Caco-2 (cell line): Measurements from ENCODE around the gene KATNAL1. TPM values are rescaled to one million over a fixed set of nuclear protein-coding genes. Genes with fewer than 3 reads are reported as not detected.

ENCODE experiments used
- BruUV-seq: library from RNA; stranded (reverse); fragments of 400-500 nt; replicated peaks from 2 replicates; lab custom pipeline; 2021; lab: Mats Ljungman, UMichigan
- CTCF ChIA-PET: fragments of 300-600 bp; sonication (Branson Sonifier 250); formaldehyde crosslinking; loops from one replicate; lab custom pipeline; 2022; ENCODE audit warnings: antibody characterized with exemption; lab: Charles Lee
- POLR2A ChIA-PET: fragments of 300-600 bp; sonication (Branson Sonifier 250); formaldehyde crosslinking; loops from one replicate; lab custom pipeline; 2022; ENCODE audit warnings: antibody characterized with exemption; lab: Charles Lee
- DNase-seq, 2 experiments: peaks; one replicate each; pipeline versions ENCODE4 v3.0.0 to v3.0.0-alpha.2; 2020 to 2022
- H3K27me3 ChIP-seq: replicated peaks from 2 replicates; pipeline ENCODE4 v1.6.0; 2011; ENCODE audit warnings: low read length; ENCODE audit not compliant: control insufficient read depth, insufficient read depth
- H3K36me3 ChIP-seq: 2 replicates; pipeline ENCODE4 v1.5.1; 2011; ENCODE audit warnings: low read length; ENCODE audit not compliant: control insufficient read depth, insufficient read depth
- H3K4me1 ChIP-seq: fragments of 250-450 bp; sonication (Bioruptor Pico); 2 replicates; pipeline ENCODE4 v1.5.1; 2020; ENCODE audit warnings: mild to moderate bottlenecking
- H3K4me3 ChIP-seq: 2 replicates; pipeline ENCODE4 v1.5.1; 2011; ENCODE audit warnings: low read depth, mild to moderate bottlenecking, control low read depth, low read length
- H3K9me3 ChIP-seq: fragments of 250-450 bp; sonication (Bioruptor Pico); 2 replicates; pipeline ENCODE4 v1.5.1; 2020; ENCODE audit warnings: mild to moderate bottlenecking, moderate library complexity
- H3K27ac Mint-ChIP-seq: one replicate; pipeline ENCODE4 v1.8.0; 2022; ENCODE audit warnings: mixed read lengths; ENCODE audit not compliant: unreplicated experiment
- H3K27me3 Mint-ChIP-seq: one replicate; pipeline ENCODE4 v1.8.0; 2022; ENCODE audit warnings: mixed read lengths; ENCODE audit not compliant: insufficient read depth, unreplicated experiment
- H3K36me3 Mint-ChIP-seq: one replicate; pipeline ENCODE4 v1.8.0; 2022; ENCODE audit warnings: mild to moderate bottlenecking, mixed read lengths; ENCODE audit not compliant: insufficient read depth, unreplicated experiment
- H3K4me1 Mint-ChIP-seq: one replicate; pipeline ENCODE4 v1.8.0; 2022; ENCODE audit warnings: low read depth, mixed read lengths; ENCODE audit not compliant: unreplicated experiment
- H3K4me3 Mint-ChIP-seq: one replicate; pipeline ENCODE4 v1.8.0; 2022; ENCODE audit warnings: mild to moderate bottlenecking, moderate library complexity, mixed read lengths; ENCODE audit not compliant: unreplicated experiment
- H3K9me3 Mint-ChIP-seq: one replicate; pipeline ENCODE4 v1.8.0; 2022; ENCODE audit warnings: mixed read lengths; ENCODE audit not compliant: unreplicated experiment
- intact Hi-C: fragments of 100-400 bp; cut with micrococcal nuclease; formaldehyde crosslinking; loops from one replicate; pipeline ENCODE4 v1.10.0; 2022; ENCODE audit not compliant: unreplicated experiment
- total RNA-seq: library from RNA; stranded (reverse); gene quantifications from 2 replicates; pipeline ENCODE4 v1.2.3, GENCODE V29; 2022
- TF ChIP-seq, protein P1 (sequence below), 2 experiments: fragments of 200-600 bp in 1 of 2; IDR thresholded peaks; 1 replicate in 1 of 2; 2 replicates in 1 of 2; pipeline versions ENCODE4 v1.5.1 to v1.8.0; 2011 to 2022; ENCODE audit warnings: antibody characterized with exemption in 1 of 2, control low read depth in 1 of 2, inconsistent platforms in 1 of 2, low read depth in 1 of 2, low read length in 1 of 2, mild to moderate bottlenecking in 1 of 2, moderate library complexity in 1 of 2; ENCODE audit not compliant: insufficient read depth in 1 of 2, severe bottlenecking in 1 of 2, unreplicated experiment in 1 of 2

KATNAL1 gene
- total RNA-seq, 1 experiment from 2014 or later: 8.1 TPM

DNA sequence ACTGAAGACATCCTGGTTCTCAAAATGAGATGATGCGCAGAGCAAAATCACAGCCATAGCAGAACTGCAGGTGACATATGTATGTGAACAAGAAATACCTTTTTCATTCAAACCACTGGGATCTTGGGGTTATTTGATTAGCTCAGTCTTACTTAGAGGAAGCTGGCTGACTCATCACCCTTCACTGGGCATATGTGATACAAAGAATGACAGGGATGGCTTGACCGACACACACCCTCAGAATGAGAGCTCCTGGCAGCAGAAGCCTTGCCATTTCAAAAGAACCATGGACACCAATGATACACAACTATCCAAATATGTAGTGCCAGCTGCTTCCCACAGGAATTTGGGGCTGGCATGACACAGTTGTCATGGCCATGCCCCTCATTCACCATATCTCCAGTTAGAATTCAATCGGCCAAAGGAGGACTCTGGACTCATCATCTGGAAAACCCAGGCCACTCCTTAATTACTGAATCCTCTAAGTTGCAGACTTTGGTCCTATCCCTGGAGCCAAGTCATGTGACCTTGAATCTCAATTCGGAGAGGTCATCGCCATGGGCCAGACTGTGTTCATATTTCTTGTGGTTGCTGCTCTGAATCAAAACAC lies 115.8 kb downstream of the KATNAL1 start:
- ChIA-PET POLR2A (no interaction called here), CTCF (no interaction called here)
- no TSS peak for BruUV-seq
- no peaks in the 10 kb centered on the region for H3K4me1 ChIP-seq
- no peaks in the 10 kb centered on the region for H3K36me3 Mint-ChIP-seq
- DNase-seq: no peak
- TF ChIP-seq, protein P1, sequence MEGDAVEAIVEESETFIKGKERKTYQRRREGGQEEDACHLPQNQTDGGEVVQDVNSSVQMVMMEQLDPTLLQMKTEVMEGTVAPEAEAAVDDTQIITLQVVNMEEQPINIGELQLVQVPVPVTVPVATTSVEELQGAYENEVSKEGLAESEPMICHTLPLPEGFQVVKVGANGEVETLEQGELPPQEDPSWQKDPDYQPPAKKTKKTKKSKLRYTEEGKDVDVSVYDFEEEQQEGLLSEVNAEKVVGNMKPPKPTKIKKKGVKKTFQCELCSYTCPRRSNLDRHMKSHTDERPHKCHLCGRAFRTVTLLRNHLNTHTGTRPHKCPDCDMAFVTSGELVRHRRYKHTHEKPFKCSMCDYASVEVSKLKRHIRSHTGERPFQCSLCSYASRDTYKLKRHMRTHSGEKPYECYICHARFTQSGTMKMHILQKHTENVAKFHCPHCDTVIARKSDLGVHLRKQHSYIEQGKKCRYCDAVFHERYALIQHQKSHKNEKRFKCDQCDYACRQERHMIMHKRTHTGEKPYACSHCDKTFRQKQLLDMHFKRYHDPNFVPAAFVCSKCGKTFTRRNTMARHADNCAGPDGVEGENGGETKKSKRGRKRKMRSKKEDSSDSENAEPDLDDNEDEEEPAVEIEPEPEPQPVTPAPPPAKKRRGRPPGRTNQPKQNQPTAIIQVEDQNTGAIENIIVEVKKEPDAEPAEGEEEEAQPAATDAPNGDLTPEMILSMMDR (IDR thresholded peaks at IDR 0.05; ENCODE audit: insufficient read depth in 1 of 2, low read depth in 1 of 2, low read length in 1 of 2, severe bottlenecking in 1 of 2, unreplicated experiment in 1 of 2): no peak
- peaks cover 8% of the 10 kb centered on the region for H3K4me1 Mint-ChIP-seq
- intact Hi-C loops: no loop called here
- H3K9me3 Mint-ChIP-seq: no peaks in the 10 kb centered on the region
- H3K27me3 ChIP-seq: no peaks in the 10 kb centered on the region
- H3K27me3 Mint-ChIP-seq: no peaks in the 10 kb centered on the region
- H3K4me3 Mint-ChIP-seq: no peak overlapping the region
- H3K4me3 ChIP-seq: no peak overlapping the region
- no peaks in the 10 kb centered on the region for H3K9me3 ChIP-seq
- H3K27ac Mint-ChIP-seq: no peak overlapping the region
- no peaks in the 10 kb centered on the region for H3K36me3 ChIP-seq

DNA sequence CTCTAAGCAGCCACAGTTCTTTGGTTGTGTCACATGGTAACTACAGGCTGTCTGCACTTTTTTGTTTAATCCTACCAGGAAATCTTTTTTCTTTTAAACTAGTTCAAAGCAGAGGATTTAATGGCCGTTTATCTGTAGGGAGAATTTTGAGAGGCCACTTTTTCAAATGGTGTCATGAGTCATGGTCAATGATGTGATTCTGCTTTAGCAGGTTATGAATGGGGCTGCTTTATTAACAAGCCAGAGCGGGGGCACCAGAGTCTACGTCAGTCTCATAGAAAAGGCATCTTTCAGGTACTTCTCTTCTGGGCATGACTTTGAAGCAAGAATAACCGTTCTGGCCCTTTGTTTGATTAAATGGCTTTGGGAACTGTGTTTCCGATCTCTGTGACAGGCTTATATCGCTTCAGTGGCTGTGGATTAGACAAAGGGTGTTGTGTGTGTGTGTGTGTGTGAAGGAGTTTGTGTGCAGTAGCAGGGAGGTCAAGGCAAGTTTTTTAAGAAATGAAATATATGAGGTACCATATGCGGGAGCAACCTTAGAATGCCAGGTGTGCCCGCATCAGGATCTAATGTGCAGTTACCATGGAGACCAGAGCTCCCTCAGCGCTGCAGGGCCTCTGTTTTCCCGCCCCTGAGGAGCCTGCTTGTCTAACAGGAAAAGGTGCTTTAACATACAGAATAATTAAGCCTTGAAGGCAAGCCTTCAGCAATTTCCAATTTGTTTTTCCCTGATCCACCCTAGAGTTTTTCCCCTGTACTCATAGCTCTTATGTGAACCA lies 120.5 kb downstream of the KATNAL1 start:
- TF ChIP-seq, protein P1 (IDR thresholded peaks at IDR 0.05; ENCODE audit: insufficient read depth in 1 of 2, low read depth in 1 of 2, low read length in 1 of 2, severe bottlenecking in 1 of 2, unreplicated experiment in 1 of 2): no peak

DNA sequence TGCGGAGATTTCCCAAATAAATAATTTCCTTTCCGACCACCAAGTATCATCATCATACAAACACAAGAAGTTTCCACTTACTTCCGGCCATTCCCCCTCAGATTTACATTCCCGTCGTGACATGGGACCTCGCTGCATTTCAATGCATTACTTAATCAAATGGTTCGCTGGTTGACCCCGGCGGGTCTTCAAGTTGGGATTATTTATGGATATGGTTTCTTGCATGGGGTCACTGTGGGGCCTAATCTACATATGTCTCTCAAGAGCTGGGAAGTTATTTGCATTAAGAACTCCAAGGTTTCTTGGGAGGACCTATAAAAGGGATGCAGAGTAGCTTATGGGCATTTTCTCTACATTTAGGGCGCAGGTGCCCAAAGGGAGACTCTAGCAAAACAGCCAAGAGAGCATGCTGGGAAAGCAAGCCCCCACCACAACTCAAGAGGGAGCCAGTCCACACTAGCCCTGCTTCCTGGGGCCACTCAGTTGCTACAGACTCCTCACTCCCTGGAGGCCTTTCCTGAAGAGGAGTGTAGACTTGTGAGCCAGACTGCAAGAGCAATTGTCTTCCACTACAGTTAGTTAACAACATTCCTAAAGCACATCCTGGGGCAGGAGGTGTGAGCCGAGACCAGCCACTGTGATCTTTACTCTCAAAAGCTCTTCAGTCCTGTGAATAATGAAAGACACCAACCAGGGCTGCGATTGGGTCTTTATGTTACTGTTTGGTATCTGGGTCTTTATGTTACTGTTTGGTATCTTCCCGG lies 125.3 kb downstream of the KATNAL1 start:
- H3K36me3 Mint-ChIP-seq: no peaks in the 10 kb centered on the region
- H3K9me3 ChIP-seq: no peaks in the 10 kb centered on the region
- no peak overlapping the region for H3K4me3 ChIP-seq
- ChIA-PET POLR2A (no interaction called here), CTCF (no interaction called here)
- no peaks in the 10 kb centered on the region for H3K27me3 ChIP-seq
- TF ChIP-seq, protein P1 (IDR thresholded peaks at IDR 0.05; ENCODE audit: insufficient read depth in 1 of 2, low read depth in 1 of 2, low read length in 1 of 2, severe bottlenecking in 1 of 2, unreplicated experiment in 1 of 2): no peak
- no peak for DNase-seq
- BruUV-seq: no TSS peak
- H3K4me1 ChIP-seq: 0 out of 2 replicates have a peak, but pooled peaks cover 5% of the 10 kb centered on the region
- no peak overlapping the region for H3K4me3 Mint-ChIP-seq
- H3K27ac Mint-ChIP-seq: no peak overlapping the region
- H3K36me3 ChIP-seq: no peaks in the 10 kb centered on the region
- no peaks in the 10 kb centered on the region for H3K9me3 Mint-ChIP-seq
- H3K27me3 Mint-ChIP-seq: no peaks in the 10 kb centered on the region
- peaks cover 14% of the 10 kb centered on the region for H3K4me1 Mint-ChIP-seq
- intact Hi-C loops: no loop called here

More for the DNA sequence above, 120.5 kb downstream of the KATNAL1 start:
- no peaks in the 10 kb centered on the region for H3K27me3 Mint-ChIP-seq
- no peaks in the 10 kb centered on the region for H3K36me3 Mint-ChIP-seq
- no peaks in the 10 kb centered on the region for H3K9me3 ChIP-seq
- H3K27ac Mint-ChIP-seq: no peak overlapping the region
- H3K4me3 ChIP-seq: no peak overlapping the region
- CTCF ChIA-PET: no interaction called here
- H3K27me3 ChIP-seq: no peaks in the 10 kb centered on the region
- BruUV-seq: no TSS peak
- intact Hi-C loops: no loop called here
- H3K9me3 Mint-ChIP-seq: no peaks in the 10 kb centered on the region
- peaks cover 18% of the 10 kb centered on the region for H3K4me1 Mint-ChIP-seq
- DNase-seq: no peak
- H3K4me1 ChIP-seq: 0 out of 2 replicates have a peak, but pooled peaks cover 5% of the 10 kb centered on the region
- H3K36me3 ChIP-seq: no peaks in the 10 kb centered on the region
- POLR2A ChIA-PET: no interaction called here
- no peak overlapping the region for H3K4me3 Mint-ChIP-seq
